ENCODE measurements around the gene TAF13.
A peak's percentile ranks its signal among the peaks of the same experiment; 100 is the strongest.

The TAF13 gene

GRCh38 chr1:109089242-109090015 lies 13.6 kb upstream of the TAF13 start:
- peak overlapping the region in 3 of 11 experiments; percentile 81 to 84 (median 82); a peak in 4 of 22 replicates for H3K9ac ChIP-seq
- TF ChIP-seq Cebpa-rat (IDR thresholded peaks at IDR 0.05) = no peak
- H3K4me2 ChIP-seq = peak overlapping the region; percentile 83 to 99 (median 91)
- peaks cover 17 to 21% (median 19%) of the 10 kb centered on the region in 11 experiments for H3K36me3 ChIP-seq
- H4K20me1 ChIP-seq = no peaks in the 10 kb centered on the region
- peak overlapping the region in 6 of 11 experiments; percentile 81 to 91 (median 86); a peak in 8 of 22 replicates for H3K27ac ChIP-seq
- no peaks in the 10 kb centered on the region for H3K27me3 ChIP-seq
- H3K4me3 ChIP-seq = peak overlapping the region; percentile 62 to 82 (median 75)
- H3K9me3 ChIP-seq (replicated peaks in 1 of 11) = peaks cover 0 to 10% (median 0%) of the 10 kb centered on the region in 11 experiments; a peak in 5 of 22 replicates
- H3K4me1 ChIP-seq = peaks cover 20 to 27% (median 24%) of the 10 kb centered on the region in 10 experiments

- no peaks in the 10 kb centered on the region for H4K20me1 ChIP-seq
- no peak overlapping the region for H3K4me3 ChIP-seq
- H3K4me2 ChIP-seq = no peak overlapping the region
Measured at GRCh38 chr1:109084563-109085517, 9.0 kb upstream of the TAF13 start.

GRCh38 chr1:109083923-109084322 lies 8.1 kb upstream of the TAF13 start:
- Histone ChIP-seq H3K4me1 (peaks cover 0 to 3% (median 0%) of the 10 kb centered on the region in 10 experiments; a peak in 2 of 20 replicates), H3K27ac (no peak overlapping the region), H3K4me2 (no peak overlapping the region), H4K20me1 (no peaks in the 10 kb centered on the region), H3K27me3 (no peaks in the 10 kb centered on the region), H3K4me3 (no peak overlapping the region), H3K36me3 (no peaks in the 10 kb centered on the region), H3K9me3 (replicated peaks in 1 of 11) (no peaks in the 10 kb centered on the region), H3K9ac (no peak overlapping the region)
- no peak for TF ChIP-seq Cebpa-rat (IDR thresholded peaks at IDR 0.05)

More at GRCh38 chr1:109084563-109085517, 9.0 kb upstream of the TAF13 start:
- H3K4me1 ChIP-seq = peaks cover 2 to 9% (median 5%) of the 10 kb centered on the region in 10 experiments; a peak in 16 of 20 replicates
- H3K27me3 ChIP-seq = no peaks in the 10 kb centered on the region
- TF ChIP-seq Cebpa-rat (IDR thresholded peaks at IDR 0.05) = no peak
- no peak overlapping the region for H3K27ac ChIP-seq
- H3K9ac ChIP-seq = no peak overlapping the region
- H3K36me3 ChIP-seq = no peaks in the 10 kb centered on the region
- H3K9me3 ChIP-seq (replicated peaks in 1 of 11) = peaks cover 0 to 7% (median 0%) of the 10 kb centered on the region in 11 experiments; a peak in 5 of 22 replicates

GRCh38 chr1:109083501-109083900 lies 7.7 kb upstream of the TAF13 start:
- peaks cover 0 to 3% (median 0%) of the 10 kb centered on the region in 10 experiments; a peak in 2 of 20 replicates for H3K4me1 ChIP-seq
- H3K4me3 ChIP-seq = no peak overlapping the region
- H3K36me3 ChIP-seq = no peaks in the 10 kb centered on the region
- TF ChIP-seq Cebpa-rat (IDR thresholded peaks at IDR 0.05) = no peak
- no peak overlapping the region for H3K4me2 ChIP-seq
- H4K20me1 ChIP-seq = no peaks in the 10 kb centered on the region
- no peak overlapping the region for H3K27ac ChIP-seq
- no peaks in the 10 kb centered on the region for H3K9me3 ChIP-seq (replicated peaks in 1 of 11)
- H3K9ac ChIP-seq = no peak overlapping the region
- H3K27me3 ChIP-seq = no peaks in the 10 kb centered on the region

- Histone ChIP-seq H3K36me3 (no peaks in the 10 kb centered on the region), H3K4me3 (no peak overlapping the region)
- no peak for TF ChIP-seq Cebpa-rat (IDR thresholded peaks at IDR 0.05)
Measured at GRCh38 chr1:109080441-109081082, 4.8 kb upstream of the TAF13 start.

GRCh38 chr1:109079240-109079622 lies 3.4 kb upstream of the TAF13 start:
- no peak overlapping the region for H3K27ac ChIP-seq
- TF ChIP-seq Cebpa-rat (IDR thresholded peaks at IDR 0.05) = no peak
- no peak overlapping the region for H3K4me3 ChIP-seq
- H3K4me2 ChIP-seq = no peak overlapping the region
- no peak overlapping the region for H3K9ac ChIP-seq
- H3K36me3 ChIP-seq = peaks cover 0 to 5% (median 0%) of the 10 kb centered on the region in 11 experiments; a peak in 1 of 22 replicates
- H3K4me1 ChIP-seq = peaks cover 13 to 21% (median 18%) of the 10 kb centered on the region in 10 experiments
- no peaks in the 10 kb centered on the region for H4K20me1 ChIP-seq
- no peaks in the 10 kb centered on the region for H3K27me3 ChIP-seq
- H3K9me3 ChIP-seq (replicated peaks in 1 of 11) = no peaks in the 10 kb centered on the region

More at GRCh38 chr1:109080441-109081082, 4.8 kb upstream of the TAF13 start:
- Histone ChIP-seq H3K4me1 (peaks cover 7 to 14% (median 8%) of the 10 kb centered on the region in 10 experiments; a peak in 18 of 20 replicates), H3K4me2 (no peak overlapping the region), H3K27me3 (no peaks in the 10 kb centered on the region), H3K9ac (no peak overlapping the region), H3K9me3 (replicated peaks in 1 of 11) (no peaks in the 10 kb centered on the region), H4K20me1 (no peaks in the 10 kb centered on the region), H3K27ac (no peak overlapping the region)

GRCh38 chr1:109078317-109078716 lies 2.5 kb upstream of the TAF13 start:
- Histone ChIP-seq H3K4me3 (no peak overlapping the region), H3K4me1 (peaks cover 15 to 27% (median 19%) of the 10 kb centered on the region in 10 experiments), H3K27me3 (no peaks in the 10 kb centered on the region), H3K4me2 (no peak overlapping the region), H3K36me3 (peaks cover 6 to 12% (median 6%) of the 10 kb centered on the region in 11 experiments; a peak in 20 of 22 replicates), H3K9me3 (replicated peaks in 1 of 11) (peaks cover 0 to 7% (median 6%) of the 10 kb centered on the region in 11 experiments; a peak in 14 of 22 replicates), H4K20me1 (peaks cover 0 to 6% (median 0%) of the 10 kb centered on the region in 11 experiments; a peak in 1 of 22 replicates), H3K9ac (peak overlapping the region in 1 of 11 experiments; percentile 24; a peak in 1 of 22 replicates), H3K27ac (no peak overlapping the region)
- TF ChIP-seq Cebpa-rat (IDR thresholded peaks at IDR 0.05) = no peak

- H3K4me2 ChIP-seq = no peak overlapping the region
- H3K36me3 ChIP-seq = peaks cover 78 to 98% (median 92%) of the 10 kb centered on the region in 11 experiments
- H3K9ac ChIP-seq = no peak overlapping the region
- no peak for TF ChIP-seq Cebpa-rat (IDR thresholded peaks at IDR 0.05)
- H3K4me1 ChIP-seq = peaks cover 0 to 24% (median 10%) of the 10 kb centered on the region in 10 experiments; a peak in 13 of 20 replicates
- H3K27ac ChIP-seq = no peak overlapping the region
- H3K27me3 ChIP-seq = no peaks in the 10 kb centered on the region
- H3K9me3 ChIP-seq (replicated peaks in 1 of 11) = peaks cover 0 to 8% (median 6%) of the 10 kb centered on the region in 11 experiments; a peak in 14 of 22 replicates
- no peak overlapping the region for H3K4me3 ChIP-seq
- peaks cover 0 to 89% (median 28%) of the 10 kb centered on the region in 11 experiments; a peak in 11 of 22 replicates for H4K20me1 ChIP-seq
Measured at GRCh38 chr1:109069294-109069693, 6.5 kb downstream of the TAF13 start.
